ENCODE measurements around the gene ME3.

DNA sequence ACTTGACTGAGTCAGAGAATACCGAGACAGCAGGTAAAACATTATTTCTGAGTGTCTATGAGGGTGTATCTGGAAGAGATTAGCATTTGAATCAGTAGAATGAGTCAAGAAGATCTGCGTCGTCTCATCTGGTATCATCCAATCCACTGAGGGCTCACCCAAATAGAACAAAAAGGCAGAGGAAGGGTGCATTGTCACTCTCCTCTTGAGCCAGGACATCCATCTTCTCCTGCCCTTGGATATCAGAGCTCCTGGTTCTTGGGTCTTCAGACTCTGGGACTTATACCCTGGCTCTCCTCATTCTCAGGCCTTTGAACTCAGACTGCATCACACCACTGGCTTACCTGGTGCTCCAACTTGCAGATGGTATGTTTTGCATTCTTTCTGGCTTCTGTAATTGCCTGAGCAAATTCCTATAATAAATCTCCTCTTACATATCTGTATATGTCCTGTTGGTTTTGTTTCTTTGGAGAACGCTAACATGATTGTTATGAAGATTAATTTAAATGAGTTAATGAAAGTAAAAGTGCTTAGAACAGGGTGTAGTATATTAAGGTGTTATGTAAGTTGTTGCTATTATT lies 49.3 kb downstream of the ME3 start:
- TF ChIP-seq CTCF (IDR thresholded peaks at IDR 0.05) (no peak), POLR2A (IDR thresholded peaks at IDR 0.05) (no peak)
